ENCODE data around the gene SNX22. TPM values are rescaled to one million over a fixed set of nuclear protein-coding genes. Genes with fewer than 3 reads are reported as not detected.

The SNX22 gene
- total RNA-seq, 4 donors from 2014 or later = 0.38 to 13.2 (median 0.40) TPM; not detected in 1

DNA sequence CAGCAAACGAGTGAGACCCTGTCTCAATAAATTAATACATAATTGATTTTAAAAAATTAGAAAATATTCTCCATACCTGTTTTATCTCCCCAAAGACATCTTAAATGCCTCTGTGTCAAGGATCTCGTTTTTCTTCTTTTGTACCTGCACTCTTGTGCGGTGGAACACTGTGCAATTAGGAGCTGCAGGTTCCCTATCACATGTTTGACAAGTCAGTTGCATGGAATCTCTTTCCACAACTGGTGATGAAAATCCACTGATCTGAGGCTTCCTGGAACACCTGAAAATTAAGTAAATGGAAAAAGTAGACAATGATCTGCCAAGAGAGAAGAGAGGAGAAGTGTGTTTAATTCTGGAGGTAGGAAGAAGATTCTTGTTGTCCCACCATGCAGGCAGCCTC is 3.0 kb upstream of the SNX22 start:
- H3K27me3 ChIP-seq = peaks cover 0 to 16% of the 10 kb centered on the region in 2 donors
- H3K36me3 ChIP-seq = peaks cover 0 to 8% (median 0%) of the 10 kb centered on the region in 3 donors
- no peak overlapping the region for H3K27ac ChIP-seq
- H3K9me3 ChIP-seq = no peaks in the 10 kb centered on the region
- peaks cover 5 to 25% (median 16%) of the 10 kb centered on the region in 4 donors for H3K4me1 ChIP-seq
- no peak for DNase-seq
- no peak overlapping the region for H3K4me3 ChIP-seq
- TF ChIP-seq POLR2A (IDR thresholded peaks at IDR 0.05) (no peak), CTCF (IDR thresholded peaks at IDR 0.05) (no peak)

- TF ChIP-seq POLR2A (IDR thresholded peaks at IDR 0.05) (no peak), CTCF (IDR thresholded peaks at IDR 0.05) (no peak)
- Histone ChIP-seq H3K9me3 (no peaks in the 10 kb centered on the region), H3K4me3 (no peak overlapping the region), H3K4me1 (peaks cover 5 to 29% (median 19%) of the 10 kb centered on the region in 4 donors), H3K27ac (no peak overlapping the region), H3K27me3 (peaks cover 0 to 16% of the 10 kb centered on the region in 2 donors), H3K36me3 (peaks cover 0 to 11% (median 0%) of the 10 kb centered on the region in 3 donors)
- DNase-seq = no peak
These were observed 2.1 kb upstream of the SNX22 start for GRCh38 chr15:64149424-64149823.

- H3K27me3 ChIP-seq = peaks cover 0 to 16% of the 10 kb centered on the region in 2 donors
- DNase-seq = no peak
- H3K4me1 ChIP-seq = peaks cover 5 to 29% (median 19%) of the 10 kb centered on the region in 4 donors
- H3K36me3 ChIP-seq = peaks cover 0 to 11% (median 0%) of the 10 kb centered on the region in 3 donors
- no peaks in the 10 kb centered on the region for H3K9me3 ChIP-seq
- no peak for TF ChIP-seq POLR2A (IDR thresholded peaks at IDR 0.05)
- no peak for TF ChIP-seq CTCF (IDR thresholded peaks at IDR 0.05)
- H3K4me3 ChIP-seq = no peak overlapping the region
- H3K27ac ChIP-seq = no peak overlapping the region
These were observed 1.5 kb upstream of the SNX22 start for GRCh38 chr15:64149893-64150578.

GRCh38 chr15:64152507-64153387 is 1.2 kb downstream of the SNX22 start:
- Histone ChIP-seq H3K4me1 (peaks cover 5 to 29% (median 19%) of the 10 kb centered on the region in 4 donors), H3K27me3 (peaks cover 0 to 16% of the 10 kb centered on the region in 2 donors), H3K9me3 (no peaks in the 10 kb centered on the region), H3K36me3 (peaks cover 0 to 38% (median 0%) of the 10 kb centered on the region in 3 donors), H3K27ac (peak overlapping the region in 2 of 4 donors; percentile 14 to 75), H3K4me3 (peak overlapping the region; percentile 42 to 59 (median 52))
- DNase-seq = peak in 1 of 3 donors; percentile 54
- TF ChIP-seq CTCF (IDR thresholded peaks at IDR 0.05) (no peak), POLR2A (IDR thresholded peaks at IDR 0.05) (no peak)

GRCh38 chr15:64153480-64154367 is 2.2 kb downstream of the SNX22 start:
- peak overlapping the region in 2 of 4 donors; percentile 25 to 75 for H3K27ac ChIP-seq
- no peaks in the 10 kb centered on the region for H3K9me3 ChIP-seq
- peaks cover 5 to 29% (median 19%) of the 10 kb centered on the region in 4 donors for H3K4me1 ChIP-seq
- DNase-seq = peak; percentile 89 to 96 (median 90)
- peaks cover 0 to 16% of the 10 kb centered on the region in 2 donors for H3K27me3 ChIP-seq
- H3K4me3 ChIP-seq = peak overlapping the region in 1 of 4 donors; percentile 59
- peaks cover 0 to 48% (median 0%) of the 10 kb centered on the region in 3 donors for H3K36me3 ChIP-seq
- TF ChIP-seq CTCF (IDR thresholded peaks at IDR 0.05) (peak; percentile 91 to 99 (median 95)), POLR2A (IDR thresholded peaks at IDR 0.05) (peak in 1 of 2 donors; percentile 14)

Data from Peyer's patch (tissue), 4 donors.